DMS114 treated with DMSO at 0.1 percent for 48 hours (cell line): ENCODE data around the gene IQCM.

Experiments
- DNase-seq: peaks from one replicate; lab custom pipeline; 2025; ENCODE audit not compliant: unreplicated experiment; lab: John Stamatoyannopoulos, UW

The IQCM gene

GRCh38 chr4:149711593-149712365 lies 103.9 kb downstream of the IQCM start:
- no peak for DNase-seq

- DNase-seq, result no peak
Measured at GRCh38 chr4:149709640-149710039, 106.0 kb downstream of the IQCM start.

GRCh38 chr4:149708513-149709130 lies 107.0 kb downstream of the IQCM start:
- DNase-seq, result no peak

- DNase-seq, result no peak
Measured at GRCh38 chr4:149707862-149708261, 107.8 kb downstream of the IQCM start.

- no peak for DNase-seq
Measured at GRCh38 chr4:149706942-149707341, 108.7 kb downstream of the IQCM start.

GRCh38 chr4:149702414-149703293 lies 113.0 kb downstream of the IQCM start:
- DNase-seq, result no peak

- DNase-seq, result no peak
Measured at GRCh38 chr4:149701435-149702156, 114.0 kb downstream of the IQCM start.

- no peak for DNase-seq
Measured at GRCh38 chr4:149700272-149700671, 115.4 kb downstream of the IQCM start.

- DNase-seq, result no peak
Measured at GRCh38 chr4:149699642-149700041, 116.0 kb downstream of the IQCM start.

- DNase-seq, result no peak
Measured at GRCh38 chr4:149690726-149691125, 124.9 kb downstream of the IQCM start.

- DNase-seq, result no peak
Measured at GRCh38 chr4:149684516-149684915, 131.1 kb downstream of the IQCM start.

GRCh38 chr4:149676076-149676475 lies 139.6 kb downstream of the IQCM start:
- no peak for DNase-seq

- no peak for DNase-seq
Measured at GRCh38 chr4:149645790-149646189, 169.9 kb downstream of the IQCM start.

- no peak for DNase-seq
Measured at GRCh38 chr4:149638073-149638472, 177.6 kb downstream of the IQCM start.

GRCh38 chr4:149634368-149634767 lies 181.3 kb downstream of the IQCM start:
- DNase-seq, result no peak

GRCh38 chr4:149631629-149632028 lies 184.0 kb downstream of the IQCM start:
- no peak for DNase-seq

GRCh38 chr4:149630064-149630463 lies 185.6 kb downstream of the IQCM start:
- no peak for DNase-seq

GRCh38 chr4:149605601-149606378 lies 209.9 kb downstream of the IQCM start:
- no peak for DNase-seq

- DNase-seq, result no peak
Measured at GRCh38 chr4:149604827-149605226, 210.8 kb downstream of the IQCM start.

GRCh38 chr4:149595500-149595899 lies 220.1 kb downstream of the IQCM start:
- DNase-seq, result no peak
